RKO (cell line): ENCODE results near the gene SLC66A1.

Experiments
- DNase-seq: peaks from one replicate; pipeline ENCODE4 v3.0.0-alpha.2; 2016; ENCODE audit warnings: low spot score

Gene SLC66A1

DNA sequence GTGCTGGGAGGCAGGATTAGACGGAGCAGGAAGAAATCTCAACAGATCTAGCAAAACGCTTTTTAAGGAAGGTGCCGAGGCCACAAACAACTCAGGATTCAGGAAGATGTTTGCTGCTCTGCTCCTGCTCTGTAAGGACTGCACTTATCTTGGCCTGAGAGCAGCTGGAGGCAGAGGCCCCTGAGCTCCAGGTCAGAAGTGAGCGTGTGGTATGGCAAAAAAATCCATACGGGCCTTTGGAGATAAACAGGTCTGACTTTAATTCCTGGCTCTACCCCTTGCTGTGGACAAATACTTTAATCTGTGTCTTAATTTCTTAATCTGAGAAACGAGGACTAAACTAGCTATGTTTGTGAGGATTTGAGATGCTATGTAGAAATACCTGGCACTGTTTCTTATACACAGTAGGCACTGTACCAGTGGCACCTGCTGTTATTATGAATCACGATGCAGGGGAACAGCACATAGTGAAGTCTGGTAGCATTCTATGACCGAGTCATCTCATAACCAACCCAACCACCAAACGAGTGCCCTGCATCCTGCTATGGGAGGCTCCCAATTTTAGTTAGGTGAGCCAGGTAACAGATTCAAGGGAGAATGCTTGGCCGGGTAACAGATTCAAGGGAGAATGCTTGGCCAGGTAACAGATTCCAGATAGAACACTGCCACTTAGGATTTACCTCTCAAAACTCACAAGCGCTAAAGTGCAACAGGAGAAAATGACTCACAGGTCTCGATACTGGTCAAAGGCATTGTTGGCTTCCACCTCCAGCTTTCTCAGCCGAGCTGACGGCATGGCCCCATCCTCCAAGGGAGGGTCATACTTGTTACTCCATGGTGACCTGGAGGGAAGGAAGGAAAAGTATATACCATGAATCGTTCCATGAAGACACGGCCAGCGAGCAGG is 65.9 kb downstream of the SLC66A1 start:
- no peak for DNase-seq
